ES-I3 (cell line): ENCODE results near the gene MYO7B.

Source experiments
- H3K36me3 ChIP-seq: 2 replicates; pipeline ENCODE4 v1.6.1; 2013; ENCODE audit warnings: mild to moderate bottlenecking, low read length, control low read depth, moderate library complexity; ENCODE audit not compliant: insufficient read depth
- H3K4me1 ChIP-seq: 2 replicates; pipeline ENCODE4 v1.6.1; 2013; ENCODE audit warnings: mild to moderate bottlenecking, control low read depth, low read length; ENCODE audit not compliant: insufficient read depth
- H3K9ac ChIP-seq: 2 replicates; pipeline ENCODE4 v1.6.1; 2013; ENCODE audit warnings: low read depth, mild to moderate bottlenecking, low read length, moderate library complexity
- H3K9me3 ChIP-seq: 2 replicates; pipeline ENCODE4 v1.6.1; 2013; ENCODE audit warnings: mild to moderate bottlenecking, low read length, moderate library complexity; ENCODE audit not compliant: control insufficient read depth, insufficient read depth

MYO7B gene

DNA sequence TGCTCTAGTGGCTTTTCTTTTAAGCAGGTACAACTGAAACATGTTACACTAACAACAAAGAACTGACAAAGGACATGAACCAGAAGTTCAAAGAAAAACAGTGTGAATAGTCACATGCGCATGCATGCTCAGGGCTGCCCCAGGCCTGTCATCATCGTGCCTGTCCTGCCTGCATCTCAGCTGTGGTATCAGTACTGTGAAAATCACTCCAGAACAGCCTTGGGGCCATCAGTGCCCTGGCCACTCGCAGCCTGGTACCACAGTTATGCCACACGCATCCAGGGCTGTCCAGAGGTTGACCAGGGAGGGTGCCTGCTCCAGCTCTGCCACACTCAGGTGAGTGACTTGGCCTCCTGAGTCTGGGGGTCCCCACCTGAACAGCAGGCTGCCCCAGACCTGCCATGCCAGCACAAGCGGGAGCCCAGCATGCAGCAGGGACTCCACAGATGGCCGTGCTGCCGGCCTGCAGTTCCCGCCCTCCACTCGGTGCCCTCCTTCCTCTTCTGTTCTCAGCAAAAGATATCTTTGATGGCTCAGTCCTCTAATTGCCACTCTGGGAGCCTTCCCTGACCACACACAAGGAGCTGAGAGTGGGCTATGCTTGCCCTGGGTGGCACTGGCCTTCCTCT is 127.6 kb downstream of the MYO7B start:
- Histone ChIP-seq H3K9ac (no peak overlapping the region), H3K9me3 (no peaks in the 10 kb centered on the region), H3K36me3 (no peaks in the 10 kb centered on the region), H3K4me1 (peaks cover 7% of the 10 kb centered on the region; the same call in 1 of the 2 replicates)

DNA sequence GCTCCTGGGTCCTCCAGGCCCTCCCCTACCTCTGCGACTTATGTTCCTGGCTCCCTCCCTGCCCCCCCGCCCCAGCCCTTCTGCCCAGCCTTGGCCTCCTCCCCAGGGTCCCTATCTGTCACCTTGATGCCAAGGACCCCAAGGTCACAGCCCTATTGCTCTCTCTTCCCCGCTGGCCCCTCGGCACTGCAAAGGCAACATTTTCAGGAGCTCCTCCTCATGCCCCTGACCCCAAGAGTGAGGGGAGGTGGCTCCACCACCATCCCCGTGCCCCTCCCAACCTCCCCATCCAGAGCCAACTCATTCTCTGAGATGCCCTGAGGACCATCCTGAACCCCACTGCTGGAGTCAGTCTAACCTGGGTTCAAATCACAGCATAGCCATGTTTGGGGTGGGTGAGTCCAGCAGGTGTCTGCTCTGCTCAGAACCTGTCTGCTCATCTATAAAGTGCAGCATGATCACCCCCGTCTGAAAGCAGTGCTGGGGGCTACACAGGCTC is 128.1 kb downstream of the MYO7B start:
- Histone ChIP-seq H3K4me1 (peaks cover 7% of the 10 kb centered on the region; the same call in 1 of the 2 replicates), H3K36me3 (no peaks in the 10 kb centered on the region), H3K9ac (peak overlapping the region; percentile 61; the same call in 1 of the 2 replicates), H3K9me3 (no peaks in the 10 kb centered on the region)

DNA sequence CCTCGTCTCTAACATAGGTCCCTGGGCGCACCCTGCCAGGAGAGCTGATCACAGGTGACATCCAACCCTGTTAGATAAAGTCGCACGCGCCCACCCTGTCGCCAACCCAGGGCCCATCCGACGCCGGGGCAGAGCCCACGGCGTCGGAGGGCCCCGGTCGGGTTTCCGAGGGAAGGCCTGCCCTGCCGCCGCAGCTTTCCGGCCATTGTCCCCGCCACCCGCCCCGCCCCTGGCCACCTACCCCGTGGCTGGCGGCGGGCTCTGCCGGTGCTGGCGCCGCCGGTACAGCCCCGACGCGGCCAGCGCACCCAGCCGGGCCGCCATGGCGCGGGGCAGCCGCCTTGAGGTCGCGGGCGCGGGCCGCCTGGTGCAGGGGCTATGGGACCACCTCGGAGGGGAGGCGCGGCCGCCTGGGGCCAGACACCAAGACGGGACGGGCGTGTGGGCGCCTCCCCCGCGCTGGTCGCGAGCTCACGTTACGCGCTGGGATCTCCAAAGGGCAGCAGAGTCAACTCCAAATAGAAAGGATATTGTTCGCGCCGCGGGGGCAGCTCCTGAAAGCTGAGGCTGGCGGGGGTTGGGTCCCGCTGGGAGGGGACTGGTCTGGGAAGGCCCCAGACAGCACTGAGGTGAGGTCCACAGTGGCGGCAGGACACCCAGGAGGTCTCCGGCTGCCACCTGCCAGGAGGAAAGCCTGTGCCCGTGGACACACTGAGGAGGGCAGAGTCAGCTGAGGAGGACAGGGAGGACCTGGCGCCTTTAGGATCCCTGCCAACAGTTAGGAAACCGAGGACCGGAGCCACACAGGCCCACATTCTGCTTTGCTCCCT is 128.8 kb downstream of the MYO7B start:
- Histone ChIP-seq H3K4me1 (peaks cover 7% of the 10 kb centered on the region; the same call in 1 of the 2 replicates), H3K36me3 (no peaks in the 10 kb centered on the region), H3K9me3 (no peaks in the 10 kb centered on the region), H3K9ac (peak overlapping the region; percentile 61; the same call in 1 of the 2 replicates)

DNA sequence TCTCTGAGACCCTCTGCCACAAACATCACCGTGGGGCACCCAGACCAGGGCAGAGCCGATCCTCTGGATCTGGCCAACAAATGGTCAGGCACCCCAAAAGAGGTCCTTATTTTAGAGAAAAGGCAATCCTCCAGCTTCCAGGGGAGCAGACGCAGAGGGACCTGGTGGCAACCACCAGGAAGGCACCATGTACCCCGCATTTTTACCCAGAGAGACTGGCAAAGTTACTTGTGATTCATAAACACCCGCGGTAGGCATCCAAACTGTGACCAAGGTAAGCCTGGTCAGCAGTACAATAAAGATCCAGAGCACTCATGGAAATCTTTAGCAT is 129.4 kb downstream of the MYO7B start:
- Histone ChIP-seq H3K9ac (no peak overlapping the region), H3K9me3 (no peaks in the 10 kb centered on the region)

DNA sequence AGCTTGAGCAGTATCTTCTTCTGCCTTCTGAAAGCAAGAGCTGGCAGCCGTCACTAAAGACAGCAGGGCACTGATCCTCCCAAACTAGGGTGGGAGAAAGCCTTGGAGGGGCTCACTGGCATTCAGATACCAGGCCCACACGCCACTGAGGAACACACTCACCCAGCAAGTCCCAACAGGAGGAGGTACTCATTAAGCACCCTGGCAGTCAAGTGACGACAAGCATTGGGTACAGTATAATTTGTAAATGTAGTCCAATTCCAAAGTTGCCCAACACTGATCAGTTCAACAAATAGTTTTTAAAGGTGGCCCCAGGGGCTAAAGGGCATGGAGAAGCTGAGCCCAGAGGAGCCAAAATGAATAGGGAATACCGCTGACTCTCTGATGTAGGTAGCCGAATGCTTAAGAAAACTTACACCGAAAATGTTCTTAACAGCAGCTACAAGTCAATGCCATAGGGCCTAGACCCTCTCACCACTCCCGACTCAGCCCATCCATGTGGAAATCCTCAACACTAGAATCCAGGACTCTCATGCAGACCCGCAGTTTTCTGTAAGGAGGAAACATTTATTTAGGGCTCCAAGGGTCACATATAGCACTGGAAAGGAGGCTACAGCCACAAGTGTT is 129.9 kb downstream of the MYO7B start:
- Histone ChIP-seq H3K9ac (no peak overlapping the region), H3K4me1 (peaks cover 7% of the 10 kb centered on the region; the same call in 1 of the 2 replicates), H3K9me3 (no peaks in the 10 kb centered on the region), H3K36me3 (no peaks in the 10 kb centered on the region)

More for the DNA sequence above, 129.4 kb downstream of the MYO7B start:
- Histone ChIP-seq H3K36me3 (no peaks in the 10 kb centered on the region), H3K4me1 (peaks cover 7% of the 10 kb centered on the region; the same call in 1 of the 2 replicates)

DNA sequence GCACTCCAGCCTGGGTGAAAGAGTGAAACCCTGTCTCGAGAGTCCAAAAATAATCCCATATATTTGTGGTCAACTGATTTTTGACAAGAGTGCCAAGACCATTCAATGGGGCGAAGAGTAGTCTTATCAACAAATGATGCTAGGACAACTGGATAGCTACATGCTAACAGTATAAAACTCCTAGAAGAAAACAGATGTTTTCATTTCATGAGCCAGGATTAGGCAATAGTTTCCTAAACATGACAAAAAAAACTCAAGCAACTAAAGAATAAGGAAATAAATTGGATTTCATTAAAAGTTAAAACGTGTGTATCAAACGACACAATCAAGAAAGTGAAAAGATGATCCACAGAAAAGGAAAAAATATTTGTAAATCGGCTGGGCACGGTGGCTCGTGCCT is 133.6 kb downstream of the MYO7B start:
- H3K9ac ChIP-seq: no peak overlapping the region
- H3K4me1 ChIP-seq: no peaks in the 10 kb centered on the region
- no peaks in the 10 kb centered on the region for H3K36me3 ChIP-seq
- H3K9me3 ChIP-seq: no peaks in the 10 kb centered on the region

DNA sequence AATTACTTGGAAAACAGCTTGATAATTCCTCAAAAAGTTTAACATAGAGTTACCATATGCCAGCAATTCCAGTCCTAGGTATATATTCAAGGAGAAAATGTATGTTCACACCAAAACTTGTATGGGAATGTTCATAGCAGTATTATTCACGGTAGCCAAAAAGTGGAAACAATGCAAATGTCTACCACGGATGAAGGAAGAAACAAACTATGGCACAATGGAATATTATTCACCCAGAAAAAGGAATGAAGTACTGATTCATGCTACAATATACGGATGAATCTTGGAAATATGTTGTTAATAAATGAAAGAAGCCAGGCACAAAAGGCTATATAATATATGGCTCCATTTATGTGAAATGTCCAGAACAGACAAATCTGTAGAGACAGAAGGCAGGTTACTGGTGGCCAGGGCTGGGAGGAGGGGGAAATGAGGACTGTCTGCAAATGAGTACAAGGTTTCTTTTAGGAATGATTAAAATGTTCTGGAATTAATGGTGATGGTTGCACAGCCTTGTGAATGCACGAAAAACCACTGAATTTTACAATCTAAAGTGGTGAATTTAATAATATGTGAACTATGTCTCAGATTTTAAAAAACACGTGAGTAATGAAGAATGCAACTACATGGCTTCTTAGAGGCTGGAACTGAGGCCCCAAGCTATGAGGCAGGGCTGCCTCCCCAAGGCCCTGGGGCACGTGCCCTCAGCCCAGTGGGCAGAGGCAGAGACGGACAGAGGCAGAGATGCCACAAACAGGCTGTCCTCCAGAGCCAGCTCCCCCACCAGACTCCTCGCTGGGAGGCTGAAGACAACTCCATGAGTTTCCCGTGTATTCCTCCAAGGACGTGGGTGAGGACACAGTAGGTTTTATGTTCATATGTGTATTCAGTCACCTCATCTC is 134.8 kb downstream of the MYO7B start:
- no peaks in the 10 kb centered on the region for H3K4me1 ChIP-seq
- no peaks in the 10 kb centered on the region for H3K36me3 ChIP-seq
- no peak overlapping the region for H3K9ac ChIP-seq
- H3K9me3 ChIP-seq: no peaks in the 10 kb centered on the region

DNA sequence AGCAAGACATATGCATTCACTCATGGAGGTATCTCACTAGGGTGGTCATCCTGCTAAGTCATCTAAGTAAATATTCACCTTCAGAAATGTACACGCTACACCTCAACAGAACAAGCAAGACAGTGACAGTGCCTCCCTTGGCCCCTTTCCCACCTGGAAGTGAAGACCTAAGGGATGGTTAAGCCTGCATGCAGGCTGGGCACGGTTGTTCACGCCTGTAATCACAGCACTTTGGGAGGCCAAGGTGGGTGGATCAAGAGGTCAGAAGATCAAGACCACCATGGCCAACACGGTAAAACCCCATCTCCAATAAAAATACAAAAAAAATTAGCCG is 135.4 kb downstream of the MYO7B start:
- Histone ChIP-seq H3K9ac (no peak overlapping the region), H3K9me3 (no peaks in the 10 kb centered on the region), H3K4me1 (no peaks in the 10 kb centered on the region), H3K36me3 (no peaks in the 10 kb centered on the region)

DNA sequence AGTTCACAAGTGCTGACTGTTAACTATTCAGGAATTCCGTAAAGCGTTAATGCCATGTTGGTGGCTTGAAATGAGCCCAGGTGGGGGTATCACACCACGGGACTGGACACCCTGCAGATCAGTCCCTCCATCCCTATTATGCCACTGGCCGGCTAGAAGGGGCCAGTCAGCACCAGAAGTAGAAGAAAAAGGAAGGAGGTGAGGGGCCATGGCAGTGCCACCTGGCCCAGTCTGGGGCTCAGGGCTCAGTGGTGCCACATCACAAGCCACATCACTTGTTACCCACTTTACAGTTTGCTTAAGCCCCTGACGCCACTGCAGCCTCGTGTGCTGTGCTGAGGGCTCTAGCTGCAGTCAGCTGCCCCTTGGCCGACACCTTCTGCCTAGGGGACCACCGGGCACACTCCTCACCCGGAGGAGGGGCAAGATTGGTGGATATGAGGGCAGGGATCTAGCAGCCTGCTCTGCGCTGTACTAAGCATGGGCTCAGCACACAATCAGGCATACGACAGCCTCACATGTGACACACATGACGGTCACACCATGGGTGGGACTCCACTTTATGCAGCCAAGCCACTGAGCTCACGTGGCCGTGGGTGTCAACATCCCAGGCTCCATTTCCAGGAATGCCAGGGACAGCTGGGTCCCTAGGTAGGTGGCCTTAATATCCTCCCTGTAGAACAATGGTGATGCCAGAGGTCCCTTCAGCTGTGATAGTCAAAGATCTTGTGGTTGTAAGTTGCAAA is 136.2 kb downstream of the MYO7B start:
- Histone ChIP-seq H3K36me3 (no peaks in the 10 kb centered on the region), H3K9me3 (no peaks in the 10 kb centered on the region), H3K4me1 (no peaks in the 10 kb centered on the region), H3K9ac (no peak overlapping the region)

DNA sequence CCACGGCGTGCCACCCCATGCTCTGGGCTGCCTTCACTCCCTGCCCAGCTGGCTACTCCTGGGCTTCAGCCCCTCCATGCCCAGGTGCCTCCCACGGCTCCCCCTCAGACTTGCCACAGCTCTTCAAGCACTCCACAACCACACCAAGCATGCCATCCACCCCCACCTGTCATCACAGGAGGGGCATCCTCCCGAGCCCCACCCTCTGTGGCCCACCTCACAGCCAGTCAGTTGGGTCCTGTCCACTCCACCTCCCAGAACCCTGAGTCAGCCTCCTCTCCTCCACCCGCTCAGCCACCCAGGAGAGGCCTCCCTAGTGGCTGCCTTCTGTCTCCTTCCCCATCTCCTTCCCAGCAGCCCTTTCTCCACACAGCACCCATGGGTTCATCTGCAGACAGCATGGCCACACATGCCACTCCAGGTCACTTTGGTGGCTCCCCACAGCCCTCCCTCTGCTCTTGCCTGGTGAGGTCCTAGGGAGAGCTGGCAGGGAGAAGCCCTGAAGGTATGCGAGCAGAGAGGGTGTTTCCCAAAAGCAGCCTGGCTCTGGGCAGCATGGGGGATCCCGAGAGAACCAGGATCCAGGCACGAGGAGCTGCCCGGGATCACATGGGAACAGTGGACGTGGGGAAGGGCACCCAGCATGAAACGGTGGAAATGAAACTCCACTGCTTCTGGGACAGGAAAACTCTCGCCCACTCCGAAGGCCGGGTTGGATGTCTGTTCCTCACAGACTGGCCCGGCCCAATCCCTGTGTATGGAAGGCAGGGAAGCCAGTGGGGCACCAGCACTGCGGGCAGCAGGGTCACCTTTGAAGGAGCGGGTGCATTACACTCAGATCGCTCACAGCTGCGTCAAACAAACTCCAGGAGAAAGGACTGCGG is 137.1 kb downstream of the MYO7B start:
- Histone ChIP-seq H3K9ac (no peak overlapping the region), H3K9me3 (no peaks in the 10 kb centered on the region; the same call in 1 of the 2 replicates)

DNA sequence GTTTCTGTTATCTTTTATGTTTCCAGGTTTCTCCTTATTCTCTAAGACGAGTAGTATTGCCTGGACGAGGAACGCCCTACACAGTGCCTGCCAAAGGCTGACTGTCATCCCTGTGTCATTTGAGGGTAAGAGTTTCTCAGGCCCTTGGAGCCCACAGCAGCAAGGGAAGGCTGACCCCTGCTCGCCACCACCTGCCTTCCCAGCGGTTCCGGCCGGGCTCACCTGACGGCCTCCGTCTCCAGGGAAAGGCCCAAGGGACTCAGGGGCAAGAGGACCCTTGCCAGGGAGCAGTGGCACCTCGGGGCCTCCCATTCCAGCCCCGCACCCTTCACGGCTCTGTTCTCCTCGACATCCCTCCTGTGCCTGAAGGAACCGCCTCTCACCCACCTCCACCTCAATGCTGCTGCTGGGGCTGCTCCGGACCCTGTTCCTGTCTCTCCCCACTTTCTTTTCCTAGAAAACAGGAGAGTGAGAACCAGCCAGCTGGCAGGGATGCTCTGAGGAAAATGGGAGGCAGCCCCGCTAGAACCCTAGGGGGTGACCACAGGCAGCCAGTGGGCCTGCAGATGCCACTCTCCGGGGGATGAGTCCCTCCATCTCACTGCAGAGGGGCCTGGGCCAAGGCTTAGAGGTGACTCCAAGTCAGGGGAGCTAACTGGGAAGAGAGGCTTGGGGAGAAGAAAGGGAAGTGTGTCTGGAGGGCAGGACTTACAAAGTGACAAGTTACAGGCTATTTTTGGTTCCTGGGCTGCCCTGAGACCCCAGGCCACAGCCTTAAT is 138.0 kb downstream of the MYO7B start:
- H3K4me1 ChIP-seq: no peaks in the 10 kb centered on the region
- no peak overlapping the region for H3K9ac ChIP-seq
- H3K36me3 ChIP-seq: no peaks in the 10 kb centered on the region
- H3K9me3 ChIP-seq: no peaks in the 10 kb centered on the region; the same call in 1 of the 2 replicates

More for the DNA sequence above, 137.1 kb downstream of the MYO7B start:
- Histone ChIP-seq H3K4me1 (no peaks in the 10 kb centered on the region), H3K36me3 (no peaks in the 10 kb centered on the region)
